Stimulated activated CD4-positive, alpha-beta T cell treated with anti-CD3 and anti-CD28 coated beads, Interleukin-4, amount 100 ng/mL, for 1 hour (primary cell): ENCODE measurements around the gene STARD8.
"Not testable (repeated sequence)": the region's sequence is repeated elsewhere in the genome, so short reads cannot be mapped to it uniquely, and the experiment has no call there.

Experiments used
- DNase-seq: peaks from one replicate; pipeline ENCODE4 v3.0.0-alpha.2; 2020

Gene STARD8

GRCh38 chrX:68719181-68719903, 71.9 kb downstream of the STARD8 start:
- DNase-seq = no peak

GRCh38 chrX:68719904-68720614, 72.6 kb downstream of the STARD8 start:
- no peak for DNase-seq

GRCh38 chrX:68720851-68721250, 73.4 kb downstream of the STARD8 start:
- no peak for DNase-seq

- no peak for DNase-seq
These were observed 74.1 kb downstream of the STARD8 start for GRCh38 chrX:68721546-68721945.

GRCh38 chrX:68721991-68722860, 74.8 kb downstream of the STARD8 start:
- DNase-seq = no peak

GRCh38 chrX:68723491-68724155, 76.2 kb downstream of the STARD8 start:
- DNase-seq = no peak

- no peak for DNase-seq
These were observed 77.1 kb downstream of the STARD8 start for GRCh38 chrX:68724531-68725020.

GRCh38 chrX:68725756-68726365, 78.4 kb downstream of the STARD8 start:
- no peak for DNase-seq

- DNase-seq = no peak
These were observed 78.9 kb downstream of the STARD8 start for GRCh38 chrX:68726366-68726765.

GRCh38 chrX:68727696-68728095, 80.2 kb downstream of the STARD8 start:
- DNase-seq = no peak

- DNase-seq = no peak
These were observed 80.7 kb downstream of the STARD8 start for GRCh38 chrX:68728186-68728585.

GRCh38 chrX:68731254-68731653, 83.8 kb downstream of the STARD8 start:
- DNase-seq = no peak

- peak; percentile 60 for DNase-seq
These were observed 85.5 kb downstream of the STARD8 start for GRCh38 chrX:68732906-68733493.

- no peak for DNase-seq
These were observed 87.8 kb downstream of the STARD8 start for GRCh38 chrX:68735266-68735665.

GRCh38 chrX:68741864-68742263, 94.4 kb downstream of the STARD8 start:
- DNase-seq = not testable (repeated sequence)

GRCh38 chrX:68743754-68744153, 96.3 kb downstream of the STARD8 start:
- DNase-seq = no peak

GRCh38 chrX:68746988-68747387, 99.5 kb downstream of the STARD8 start:
- DNase-seq = no peak

GRCh38 chrX:68748030-68748429, 100.6 kb downstream of the STARD8 start:
- no peak for DNase-seq

- DNase-seq = no peak
These were observed 102.0 kb downstream of the STARD8 start for GRCh38 chrX:68749426-68749825.

GRCh38 chrX:68750316-68750715, 102.8 kb downstream of the STARD8 start:
- DNase-seq = no peak

GRCh38 chrX:68751372-68751771, 103.9 kb downstream of the STARD8 start:
- DNase-seq = no peak

GRCh38 chrX:68753218-68753617, 105.8 kb downstream of the STARD8 start:
- DNase-seq = no peak
